ENCODE measurements around the gene FAM210A. TPM values are rescaled to one million over a fixed set of nuclear protein-coding genes. Genes with fewer than 3 reads are reported as not detected.

The FAM210A gene
- total RNA-seq (10 to 100 TPM; 24.7 to 43.1 (median 26.9) TPM), polyA plus RNA-seq (10 to 100 TPM; 11.4 to 45.8 (median 31.4) TPM)
- long read RNA-seq, donor 1, full-length matches to known transcripts: 6 of 12 reads
- long read RNA-seq, donor 1, partial matches to known transcripts: 0 of 12 reads
- long read RNA-seq, donor 1, other reads (novel, unspliced or antisense): 6 of 12 reads
- long read RNA-seq, donor 2, full-length matches to known transcripts: 29 of 37 reads
- long read RNA-seq, donor 2, partial matches to known transcripts: 0 of 37 reads
- long read RNA-seq, donor 2, other reads (novel, unspliced or antisense): 8 of 37 reads

GRCh38 chr18:13726232-13726971 is at the start of gene FAM210A, which contains the start of gene RNMT:
Gene FAM210A, minus strand, starts transcription at chr18:13726558. Its CDS starts 44,481 bp downstream, at chr18:13682077.
Gene RNMT, plus strand, starts transcription at chr18:13726673. Its CDS starts 4,845 bp downstream, at chr18:13731518.
- peak within 1 kb of the TSS; percentile 100 for H3K27ac ChIP-seq
- peaks cover 0 to 3% of the 10 kb centered on the region in 2 donors for H3K36me3 ChIP-seq (ENCODE audit: insufficient read depth in 1 of 2, low read depth in 1 of 2)
- ATAC-seq (peak; percentile 96 to 98 (median 98)), DNase-seq (peak; percentile 96 to 98)
- H3K4me3 ChIP-seq: peak within 1 kb of the TSS; percentile 98
- H3K27me3 ChIP-seq (ENCODE audit: insufficient read depth in 3 of 3, low read length in 2 of 3): no peaks in the 10 kb centered on the region
- intact Hi-C loops (cut with DNase I): loop anchor here (5.0 to 10.0 kb wide), 2 partner anchors 169 to 172 kb away; no protein-coding TSS in a partner anchor
- H3K9me3 ChIP-seq: no peaks in the 10 kb centered on the region
- no peak for TF ChIP-seq CTCF (IDR thresholded peaks at IDR 0.05)
- WGBS, 3 donors: 0 to 1% (median 0%) methylated on average over 63 to 76 of the region's 76 CpGs
- H3K4me1 ChIP-seq: peaks cover 20% of the 10 kb centered on the region

GRCh38 chr18:13775058-13775457 is 48.7 kb upstream of the FAM210A start:
- DNase-seq: no peak
- no peak for TF ChIP-seq CTCF (IDR thresholded peaks at IDR 0.05)
- 52 to 54% (median 53%) methylated on average over 3 of the region's 3 CpGs for WGBS, 3 donors
- H3K27me3 ChIP-seq (ENCODE audit: insufficient read depth in 3 of 3, low read length in 2 of 3): no peaks in the 10 kb centered on the region
- intact Hi-C loops (cut with DNase I): no loop called here
- ATAC-seq: no peak
- H3K27ac ChIP-seq: no peak overlapping the region
- no peaks in the 10 kb centered on the region for H3K9me3 ChIP-seq
- no peaks in the 10 kb centered on the region for H3K36me3 ChIP-seq (ENCODE audit: insufficient read depth in 1 of 2, low read depth in 1 of 2)
- no peaks in the 10 kb centered on the region for H3K4me1 ChIP-seq
- H3K4me3 ChIP-seq: no peak overlapping the region

GRCh38 chr18:13762690-13763439 is 36.5 kb upstream of the FAM210A start:
- Histone ChIP-seq H3K4me3 (no peak overlapping the region), H3K27ac (no peak overlapping the region), H3K9me3 (no peaks in the 10 kb centered on the region), H3K27me3 (ENCODE audit: insufficient read depth in 3 of 3, low read length in 2 of 3) (no peaks in the 10 kb centered on the region), H3K4me1 (peaks cover 7% of the 10 kb centered on the region), H3K36me3 (ENCODE audit: insufficient read depth in 1 of 2, low read depth in 1 of 2) (peaks cover 0 to 52% of the 10 kb centered on the region in 2 donors)
- DNase-seq: no peak
- no peak for TF ChIP-seq CTCF (IDR thresholded peaks at IDR 0.05)
- intact Hi-C loops (cut with DNase I): no loop called here
- WGBS, 3 donors: 91 to 97% (median 94%) methylated on average over 3 of the region's 3 CpGs
- no peak for ATAC-seq

GRCh38 chr18:13760047-13760446 is 33.7 kb upstream of the FAM210A start:
- no peak for DNase-seq
- no peak for TF ChIP-seq CTCF (IDR thresholded peaks at IDR 0.05)
- Histone ChIP-seq H3K4me1 (peaks cover 7% of the 10 kb centered on the region), H3K9me3 (no peaks in the 10 kb centered on the region), H3K36me3 (ENCODE audit: insufficient read depth in 1 of 2, low read depth in 1 of 2) (peaks cover 0 to 74% of the 10 kb centered on the region in 2 donors), H3K27me3 (ENCODE audit: insufficient read depth in 3 of 3, low read length in 2 of 3) (no peaks in the 10 kb centered on the region), H3K4me3 (no peak overlapping the region), H3K27ac (peak overlapping the region; percentile 43)
- intact Hi-C loops (cut with DNase I): no loop called here
- ATAC-seq: peak; percentile 57 to 81 (median 64)
